ENCODE data around the gene ZNF84. TPM values are rescaled to one million over a fixed set of nuclear protein-coding genes. Genes with fewer than 3 reads are reported as not detected.

ZNF84 gene
- total and polyA plus RNA-seq, 9 of the 15 experiments (the other 6 are each of a cell fraction or from before 2014, with no cell fraction given), result 8.8 to 24.3 (median 12.1) TPM

DNA sequence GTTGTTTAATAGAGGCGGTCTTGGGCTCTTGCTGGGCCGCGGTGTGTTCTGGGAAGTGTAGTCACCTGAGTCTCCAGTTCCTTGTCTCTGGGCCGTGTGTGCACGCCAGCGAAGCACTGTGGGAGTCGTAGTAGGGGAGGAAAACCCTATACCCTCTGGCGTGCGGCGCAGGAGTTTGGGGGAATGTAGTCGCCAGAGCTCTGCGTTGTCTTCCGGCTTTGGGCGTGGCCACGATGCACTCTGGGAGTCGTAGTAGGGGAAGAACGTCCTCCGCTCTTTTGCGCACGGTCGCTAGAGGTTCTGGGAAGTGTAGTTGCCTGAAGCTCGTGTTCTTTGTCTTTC is 42.7 kb downstream of the ZNF84 start (continued):
- TF ChIP-seq, protein P1, sequence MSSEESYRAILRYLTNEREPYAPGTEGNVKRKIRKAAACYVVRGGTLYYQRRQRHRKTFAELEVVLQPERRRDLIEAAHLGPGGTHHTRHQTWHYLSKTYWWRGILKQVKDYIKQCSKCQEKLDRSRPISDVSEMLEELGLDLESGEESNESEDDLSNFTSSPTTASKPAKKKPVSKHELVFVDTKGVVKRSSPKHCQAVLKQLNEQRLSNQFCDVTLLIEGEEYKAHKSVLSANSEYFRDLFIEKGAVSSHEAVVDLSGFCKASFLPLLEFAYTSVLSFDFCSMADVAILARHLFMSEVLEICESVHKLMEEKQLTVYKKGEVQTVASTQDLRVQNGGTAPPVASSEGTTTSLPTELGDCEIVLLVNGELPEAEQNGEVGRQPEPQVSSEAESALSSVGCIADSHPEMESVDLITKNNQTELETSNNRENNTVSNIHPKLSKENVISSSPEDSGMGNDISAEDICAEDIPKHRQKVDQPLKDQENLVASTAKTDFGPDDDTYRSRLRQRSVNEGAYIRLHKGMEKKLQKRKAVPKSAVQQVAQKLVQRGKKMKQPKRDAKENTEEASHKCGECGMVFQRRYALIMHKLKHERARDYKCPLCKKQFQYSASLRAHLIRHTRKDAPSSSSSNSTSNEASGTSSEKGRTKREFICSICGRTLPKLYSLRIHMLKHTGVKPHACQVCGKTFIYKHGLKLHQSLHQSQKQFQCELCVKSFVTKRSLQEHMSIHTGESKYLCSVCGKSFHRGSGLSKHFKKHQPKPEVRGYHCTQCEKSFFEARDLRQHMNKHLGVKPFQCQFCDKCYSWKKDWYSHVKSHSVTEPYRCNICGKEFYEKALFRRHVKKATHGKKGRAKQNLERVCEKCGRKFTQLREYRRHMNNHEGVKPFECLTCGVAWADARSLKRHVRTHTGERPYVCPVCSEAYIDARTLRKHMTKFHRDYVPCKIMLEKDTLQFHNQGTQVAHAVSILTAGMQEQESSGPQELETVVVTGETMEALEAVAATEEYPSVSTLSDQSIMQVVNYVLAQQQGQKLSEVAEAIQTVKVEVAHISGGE (CRISPR knock-in tag; IDR thresholded peaks at IDR 0.05), result peak in 2 of 3 experiments; percentile 51 to 93; a peak in 3 of 6 replicates
- TF ChIP-seq SP1 (CRISPR knock-in tag; IDR thresholded peaks at IDR 0.05) (peak; percentile 99), ZFP1 (CRISPR knock-in tag; IDR thresholded peaks at IDR 0.05) (no peak), ZNF197 (CRISPR knock-in tag; IDR thresholded peaks at IDR 0.05; ENCODE audit: low read depth) (peak; percentile 59; the same call in 1 of the 2 replicates), NR2C1 (IDR thresholded peaks at IDR 0.05) (peak; percentile 79; the same call in 1 of the 2 replicates), NR2C1 (tag; IDR thresholded peaks at IDR 0.05) (peak; percentile 92), ELF4 (CRISPR knock-in tag; IDR thresholded peaks at IDR 0.05) (peak; percentile 80; the same call in 1 of the 2 replicates), TEAD1 (CRISPR knock-in tag; IDR thresholded peaks at IDR 0.05) (peak in 1 of 2 experiments; percentile 71; a peak in 2 of 4 replicates), GABPA (tag; conservative IDR thresholded peaks at IDR 0.05; ENCODE audit: low read depth) (peak; percentile 95), EWSR1 (IDR thresholded peaks at IDR 0.05; ENCODE audit: borderline replicate concordance, low read depth, partially characterized antibody) (no peak), KAT8 (IDR thresholded peaks at IDR 0.05; ENCODE audit: low read depth) (no peak), KHSRP (IDR thresholded peaks at IDR 0.05) (peak; percentile 24; the same call in 1 of the 2 replicates), SNIP1 (IDR thresholded peaks at IDR 0.05; ENCODE audit: low read depth) (no peak), ATF7 (IDR thresholded peaks at IDR 0.05) (peak; percentile 75), SNRNP70 (optimal IDR thresholded peaks at IDR 0.05; ENCODE audit: low read depth, low read length) (no peak), ESRRA (IDR thresholded peaks at IDR 0.05; ENCODE audit: borderline replicate concordance, low read depth) (peak; percentile 11; the same call in 1 of the 2 replicates), ETV5 (CRISPR knock-in tag; IDR thresholded peaks at IDR 0.05; ENCODE audit: low read depth) (peak; percentile 90)
- TF ChIP-seq, protein P2, sequence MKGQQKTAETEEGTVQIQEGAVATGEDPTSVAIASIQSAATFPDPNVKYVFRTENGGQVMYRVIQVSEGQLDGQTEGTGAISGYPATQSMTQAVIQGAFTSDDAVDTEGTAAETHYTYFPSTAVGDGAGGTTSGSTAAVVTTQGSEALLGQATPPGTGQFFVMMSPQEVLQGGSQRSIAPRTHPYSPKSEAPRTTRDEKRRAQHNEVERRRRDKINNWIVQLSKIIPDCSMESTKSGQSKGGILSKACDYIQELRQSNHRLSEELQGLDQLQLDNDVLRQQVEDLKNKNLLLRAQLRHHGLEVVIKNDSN (CRISPR knock-in tag; IDR thresholded peaks at IDR 0.05), result peak; percentile 48; the same call in 1 of the 2 replicates
- TF ChIP-seq, protein P3, sequence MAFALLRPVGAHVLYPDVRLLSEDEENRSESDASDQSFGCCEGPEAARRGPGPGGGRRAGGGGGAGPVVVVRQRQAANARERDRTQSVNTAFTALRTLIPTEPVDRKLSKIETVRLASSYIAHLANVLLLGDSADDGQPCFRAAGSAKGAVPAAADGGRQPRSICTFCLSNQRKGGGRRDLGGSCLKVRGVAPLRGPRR (CRISPR knock-in tag; IDR thresholded peaks at IDR 0.05), result no peak
- TF ChIP-seq, protein P4, sequence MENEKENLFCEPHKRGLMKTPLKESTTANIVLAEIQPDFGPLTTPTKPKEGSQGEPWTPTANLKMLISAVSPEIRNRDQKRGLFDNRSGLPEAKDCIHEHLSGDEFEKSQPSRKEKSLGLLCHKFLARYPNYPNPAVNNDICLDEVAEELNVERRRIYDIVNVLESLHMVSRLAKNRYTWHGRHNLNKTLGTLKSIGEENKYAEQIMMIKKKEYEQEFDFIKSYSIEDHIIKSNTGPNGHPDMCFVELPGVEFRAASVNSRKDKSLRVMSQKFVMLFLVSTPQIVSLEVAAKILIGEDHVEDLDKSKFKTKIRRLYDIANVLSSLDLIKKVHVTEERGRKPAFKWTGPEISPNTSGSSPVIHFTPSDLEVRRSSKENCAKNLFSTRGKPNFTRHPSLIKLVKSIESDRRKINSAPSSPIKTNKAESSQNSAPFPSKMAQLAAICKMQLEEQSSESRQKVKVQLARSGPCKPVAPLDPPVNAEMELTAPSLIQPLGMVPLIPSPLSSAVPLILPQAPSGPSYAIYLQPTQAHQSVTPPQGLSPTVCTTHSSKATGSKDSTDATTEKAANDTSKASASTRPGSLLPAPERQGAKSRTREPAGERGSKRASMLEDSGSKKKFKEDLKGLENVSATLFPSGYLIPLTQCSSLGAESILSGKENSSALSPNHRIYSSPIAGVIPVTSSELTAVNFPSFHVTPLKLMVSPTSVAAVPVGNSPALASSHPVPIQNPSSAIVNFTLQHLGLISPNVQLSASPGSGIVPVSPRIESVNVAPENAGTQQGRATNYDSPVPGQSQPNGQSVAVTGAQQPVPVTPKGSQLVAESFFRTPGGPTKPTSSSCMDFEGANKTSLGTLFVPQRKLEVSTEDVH (IDR thresholded peaks at IDR 0.05; ENCODE audit: low read depth, partially characterized antibody), result peak; percentile 87
- TF ChIP-seq, protein P5, sequence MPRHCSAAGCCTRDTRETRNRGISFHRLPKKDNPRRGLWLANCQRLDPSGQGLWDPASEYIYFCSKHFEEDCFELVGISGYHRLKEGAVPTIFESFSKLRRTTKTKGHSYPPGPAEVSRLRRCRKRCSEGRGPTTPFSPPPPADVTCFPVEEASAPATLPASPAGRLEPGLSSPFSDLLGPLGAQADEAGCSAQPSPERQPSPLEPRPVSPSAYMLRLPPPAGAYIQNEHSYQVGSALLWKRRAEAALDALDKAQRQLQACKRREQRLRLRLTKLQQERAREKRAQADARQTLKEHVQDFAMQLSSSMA (CRISPR knock-in tag; IDR thresholded peaks at IDR 0.05), result no peak

All from K562 (cell line).